ENCODE measurements around the gene CYBC1.

CYBC1 gene

DNA sequence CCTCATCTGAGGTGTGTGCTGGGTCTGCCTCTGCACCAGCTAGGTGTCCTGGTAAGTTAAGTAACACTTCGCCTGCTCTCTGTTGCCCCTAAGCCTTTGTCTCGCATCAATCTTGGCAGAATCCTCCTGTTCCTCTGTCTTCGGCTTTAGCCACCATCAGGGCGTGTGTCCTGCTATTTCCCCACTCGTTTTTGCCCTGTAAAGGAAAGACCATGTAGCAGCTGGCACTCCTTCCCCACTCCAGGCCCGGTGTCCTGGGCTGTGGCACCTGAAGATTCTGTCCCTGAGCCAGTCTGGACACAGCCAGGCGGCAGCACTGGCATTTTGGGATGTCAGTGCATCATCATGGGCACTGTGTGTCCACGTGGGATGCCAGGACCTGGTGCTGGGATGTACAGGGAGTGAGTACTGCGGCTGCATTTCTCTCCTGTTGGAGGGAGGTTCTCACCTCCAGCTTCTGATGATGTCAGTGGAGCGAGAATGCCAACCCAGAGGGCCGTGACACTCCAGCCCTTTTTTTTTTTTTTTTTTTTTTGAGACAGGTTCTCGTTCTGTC lies 42.8 kb upstream of the CYBC1 start:
- no peak for TF ChIP-seq CTCF (IDR thresholded peaks at IDR 0.05; ENCODE audit: low read depth, low read length)
- DNase-seq (ENCODE audit: extremely low read depth, low read depth) = no peak

DNA sequence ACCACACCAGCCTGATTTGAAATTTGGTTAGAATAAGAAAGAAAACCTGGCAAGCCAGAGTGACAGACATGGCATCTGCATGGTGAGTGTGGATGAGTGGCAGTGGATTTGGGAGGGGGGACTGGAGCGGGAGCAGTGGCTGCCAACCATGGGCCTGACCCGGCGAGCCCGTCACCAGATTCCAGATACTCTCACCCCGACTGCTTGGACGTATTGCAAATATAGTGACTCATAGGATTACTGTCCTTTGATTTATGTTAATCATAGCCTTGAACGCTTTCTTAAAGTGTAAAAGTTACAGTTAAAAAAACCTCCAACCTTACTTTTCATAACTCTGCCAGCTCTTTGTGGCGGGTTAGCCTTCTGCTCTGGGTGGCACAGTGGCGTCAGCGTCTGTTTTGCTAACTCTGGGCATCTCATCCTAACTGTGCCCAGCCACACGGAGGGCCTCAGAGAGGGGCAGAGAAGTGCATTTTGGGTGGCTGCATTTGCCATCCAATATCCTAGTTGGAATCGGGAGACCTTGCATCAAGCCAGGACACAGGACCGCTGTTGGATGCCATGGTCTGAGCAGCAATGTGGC lies 42.2 kb upstream of the CYBC1 start:
- no peak for DNase-seq (ENCODE audit: extremely low read depth, low read depth)
- no peak for TF ChIP-seq CTCF (IDR thresholded peaks at IDR 0.05; ENCODE audit: low read depth, low read length)

DNA sequence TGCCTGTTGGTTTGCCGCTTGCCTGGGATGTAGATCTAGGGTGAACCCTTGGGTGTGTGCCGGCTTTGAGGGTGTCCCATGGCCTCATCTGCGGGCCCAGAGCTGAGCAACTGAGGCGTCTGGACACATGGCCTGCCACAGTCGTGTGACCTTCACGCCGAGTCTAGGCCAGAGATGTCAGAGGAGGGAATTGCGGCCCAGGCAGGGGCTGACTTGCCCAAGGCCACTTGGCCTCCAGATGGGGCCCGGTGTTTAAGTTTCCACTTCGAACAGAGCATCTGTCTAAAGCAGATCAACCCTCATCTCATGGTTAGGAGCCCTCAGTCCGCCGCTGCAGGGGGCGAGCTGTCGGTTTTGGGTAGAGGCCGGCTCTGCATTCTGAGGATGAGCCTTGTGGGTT lies 41.0 kb upstream of the CYBC1 start:
- no peak for TF ChIP-seq CTCF (IDR thresholded peaks at IDR 0.05; ENCODE audit: low read depth, low read length)
- no peak for DNase-seq (ENCODE audit: extremely low read depth, low read depth)

GRCh38 chr17:82491196-82491530 lies 40.6 kb upstream of the CYBC1 start:
- no peak for DNase-seq (ENCODE audit: extremely low read depth, low read depth)
- TF ChIP-seq CTCF (IDR thresholded peaks at IDR 0.05; ENCODE audit: low read depth, low read length) = no peak

DNA sequence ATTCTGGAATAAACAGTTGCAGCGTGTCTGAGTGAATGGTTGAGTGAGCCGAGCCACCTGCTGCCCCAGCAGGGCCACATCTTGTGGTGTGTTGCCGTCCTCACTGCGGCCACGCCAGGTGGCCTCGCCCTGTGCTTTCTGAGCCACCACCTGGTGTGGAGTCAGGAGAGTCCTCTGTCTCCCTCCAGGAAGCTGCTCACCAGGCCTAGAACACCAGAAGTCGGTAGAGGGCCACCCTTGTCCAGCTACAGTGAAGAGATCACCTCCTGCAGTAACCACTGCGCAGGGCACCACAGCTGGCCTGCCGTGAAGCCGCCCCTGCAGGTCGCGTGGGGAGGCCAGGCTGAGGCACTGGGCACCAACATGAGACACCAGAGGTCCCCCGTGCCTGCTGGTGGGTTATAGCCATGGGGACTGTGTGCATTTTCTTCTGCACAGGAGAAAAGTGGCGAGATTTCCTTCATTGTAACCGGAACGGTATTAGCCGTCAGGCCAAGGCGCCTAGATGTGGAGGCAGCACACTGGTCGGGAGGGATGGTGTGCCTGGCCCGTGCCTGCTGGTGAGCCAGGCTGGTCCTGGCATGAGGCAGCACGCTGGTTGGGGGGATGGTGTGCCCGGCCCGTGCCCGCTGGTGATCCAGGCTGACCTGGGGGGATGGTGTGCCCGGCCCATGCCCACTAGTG lies 40.1 kb upstream of the CYBC1 start:
- no peak for TF ChIP-seq CTCF (IDR thresholded peaks at IDR 0.05; ENCODE audit: low read depth, low read length)
- DNase-seq (ENCODE audit: extremely low read depth, low read depth) = no peak

DNA sequence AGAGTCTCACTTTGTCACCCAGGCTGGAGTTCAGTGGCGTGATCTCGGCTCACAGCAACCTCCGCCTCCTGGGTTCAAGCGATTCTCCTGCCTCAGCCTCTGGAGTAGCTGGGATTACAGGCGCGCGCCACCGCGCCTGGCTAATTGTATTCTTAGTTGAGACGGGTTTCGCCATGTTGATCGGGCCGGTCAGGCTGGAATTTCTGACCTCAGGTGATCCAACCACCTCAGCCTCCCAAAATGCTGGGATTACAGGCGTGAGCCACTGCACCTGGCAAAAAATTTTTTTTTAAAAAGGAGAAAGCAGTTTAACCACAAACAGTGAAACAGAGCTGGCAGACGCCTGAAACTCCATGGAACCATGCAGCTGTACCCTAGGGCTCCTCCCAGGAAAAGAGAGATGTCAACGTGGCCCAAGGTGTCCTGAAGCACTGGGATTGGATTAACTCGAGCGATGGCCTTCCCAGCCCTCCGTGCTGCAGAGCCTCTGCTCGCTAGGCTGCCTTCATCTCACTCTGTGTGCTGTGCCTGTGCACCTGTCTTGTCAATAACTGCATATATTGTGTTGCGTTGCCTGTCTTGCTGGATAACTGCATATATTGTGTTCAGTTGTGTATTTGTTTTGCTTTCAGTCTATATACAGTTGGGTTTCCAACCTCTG lies 39.4 kb upstream of the CYBC1 start:
- no peak for DNase-seq (ENCODE audit: extremely low read depth, low read depth)
- TF ChIP-seq CTCF (IDR thresholded peaks at IDR 0.05; ENCODE audit: low read depth, low read length) = no peak

GRCh38 chr17:82489117-82489516 lies 38.6 kb upstream of the CYBC1 start:
- no peak for TF ChIP-seq CTCF (IDR thresholded peaks at IDR 0.05; ENCODE audit: low read depth, low read length)
- DNase-seq (ENCODE audit: extremely low read depth, low read depth) = no peak

All from AG09319 (cell line).